SK-N-SH (cell line): ENCODE results near the gene COL5A1.

Experiments used
- CHD2 ChIP-seq: fragments of 150-350 bp; IDR thresholded peaks from 2 replicates; pipeline ENCODE4 v1.6.1; 2018; ENCODE audit warnings: low read length; ENCODE audit not compliant: partially characterized antibody
- JUND ChIP-seq: IDR thresholded peaks from 2 replicates; pipeline ENCODE4 v1.4.0; 2012
- POLR2AphosphoS5 ChIP-seq: IDR thresholded peaks from 2 replicates; pipeline ENCODE4 v1.6.1; 2012; ENCODE audit warnings: low read depth, low read length
- RXRA ChIP-seq: IDR thresholded peaks from 2 replicates; pipeline ENCODE4 v1.4.0; 2012; ENCODE audit warnings: low read depth, mild to moderate bottlenecking, borderline replicate concordance
- TAF1 ChIP-seq: IDR thresholded peaks from 2 replicates; pipeline ENCODE4 v1.6.1; 2012; ENCODE audit warnings: low read depth, mild to moderate bottlenecking, low read length, moderate library complexity, borderline replicate concordance
- TEAD4 ChIP-seq: IDR thresholded peaks from 2 replicates; pipeline ENCODE4 v1.4.0; 2012; ENCODE audit warnings: mild to moderate bottlenecking, borderline replicate concordance; ENCODE audit not compliant: insufficient read depth
- YY1 ChIP-seq: IDR thresholded peaks from 2 replicates; pipeline ENCODE4 v1.4.0; 2012; ENCODE audit warnings: low read depth, mild to moderate bottlenecking
- TF ChIP-seq, protein P1 (sequence below): fragments of 200-600 bp; sonication (generic); IDR thresholded peaks from 2 replicates; pipeline ENCODE4 v1.6.1; 2017; ENCODE audit warnings: antibody characterized with exemption, mild to moderate bottlenecking, moderate library complexity
- TF ChIP-seq, protein P2 (sequence below): IDR thresholded peaks from 2 replicates; pipeline ENCODE4 v1.4.0; 2012; ENCODE audit warnings: low read depth, borderline replicate concordance
- TF ChIP-seq, protein P3 (sequence below): IDR thresholded peaks from 2 replicates; pipeline ENCODE4; 2012
- TF ChIP-seq, protein P4 (sequence below): IDR thresholded peaks from 2 replicates; pipeline ENCODE4 v1.6.1; 2012; ENCODE audit warnings: mild to moderate bottlenecking, low read depth, low read length, moderate library complexity

DNA sequence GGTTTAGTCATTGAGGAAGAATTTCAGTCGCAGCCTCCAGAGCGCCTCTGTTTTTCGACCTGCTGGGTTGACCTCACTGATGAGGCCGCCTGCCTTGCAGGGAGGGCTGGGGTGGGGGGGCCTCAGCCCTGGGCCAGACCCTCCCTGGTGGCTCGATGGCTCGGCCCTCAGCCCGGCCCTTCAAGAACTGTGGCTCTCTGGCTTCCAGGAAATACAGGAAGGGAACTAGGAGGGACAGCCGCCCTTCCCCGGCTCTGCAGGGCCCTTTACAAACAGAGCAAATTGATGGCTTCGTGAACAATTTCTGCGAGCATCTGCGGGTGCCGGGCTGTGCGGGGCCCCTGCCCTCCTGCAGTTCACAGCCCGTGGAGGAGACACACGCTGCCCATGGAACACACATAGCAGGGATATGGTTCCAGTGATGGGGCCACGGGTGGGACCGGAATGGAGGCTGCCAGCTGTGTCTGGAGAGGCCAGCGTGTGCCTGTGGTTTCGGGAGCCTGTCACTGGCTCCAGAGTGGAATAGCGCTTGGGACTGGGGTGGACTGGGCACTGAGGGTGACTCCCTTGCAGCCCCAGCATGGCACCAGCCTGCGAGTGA, 39.6 kb downstream of the COL5A1 start:
- TF ChIP-seq TEAD4 (no peak), POLR2AphosphoS5 (no peak), YY1 (no peak), CHD2 (no peak), RXRA (no peak), JUND (no peak), TAF1 (no peak)
- TF ChIP-seq, protein P1, sequence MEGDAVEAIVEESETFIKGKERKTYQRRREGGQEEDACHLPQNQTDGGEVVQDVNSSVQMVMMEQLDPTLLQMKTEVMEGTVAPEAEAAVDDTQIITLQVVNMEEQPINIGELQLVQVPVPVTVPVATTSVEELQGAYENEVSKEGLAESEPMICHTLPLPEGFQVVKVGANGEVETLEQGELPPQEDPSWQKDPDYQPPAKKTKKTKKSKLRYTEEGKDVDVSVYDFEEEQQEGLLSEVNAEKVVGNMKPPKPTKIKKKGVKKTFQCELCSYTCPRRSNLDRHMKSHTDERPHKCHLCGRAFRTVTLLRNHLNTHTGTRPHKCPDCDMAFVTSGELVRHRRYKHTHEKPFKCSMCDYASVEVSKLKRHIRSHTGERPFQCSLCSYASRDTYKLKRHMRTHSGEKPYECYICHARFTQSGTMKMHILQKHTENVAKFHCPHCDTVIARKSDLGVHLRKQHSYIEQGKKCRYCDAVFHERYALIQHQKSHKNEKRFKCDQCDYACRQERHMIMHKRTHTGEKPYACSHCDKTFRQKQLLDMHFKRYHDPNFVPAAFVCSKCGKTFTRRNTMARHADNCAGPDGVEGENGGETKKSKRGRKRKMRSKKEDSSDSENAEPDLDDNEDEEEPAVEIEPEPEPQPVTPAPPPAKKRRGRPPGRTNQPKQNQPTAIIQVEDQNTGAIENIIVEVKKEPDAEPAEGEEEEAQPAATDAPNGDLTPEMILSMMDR = no peak
- TF ChIP-seq, protein P2, sequence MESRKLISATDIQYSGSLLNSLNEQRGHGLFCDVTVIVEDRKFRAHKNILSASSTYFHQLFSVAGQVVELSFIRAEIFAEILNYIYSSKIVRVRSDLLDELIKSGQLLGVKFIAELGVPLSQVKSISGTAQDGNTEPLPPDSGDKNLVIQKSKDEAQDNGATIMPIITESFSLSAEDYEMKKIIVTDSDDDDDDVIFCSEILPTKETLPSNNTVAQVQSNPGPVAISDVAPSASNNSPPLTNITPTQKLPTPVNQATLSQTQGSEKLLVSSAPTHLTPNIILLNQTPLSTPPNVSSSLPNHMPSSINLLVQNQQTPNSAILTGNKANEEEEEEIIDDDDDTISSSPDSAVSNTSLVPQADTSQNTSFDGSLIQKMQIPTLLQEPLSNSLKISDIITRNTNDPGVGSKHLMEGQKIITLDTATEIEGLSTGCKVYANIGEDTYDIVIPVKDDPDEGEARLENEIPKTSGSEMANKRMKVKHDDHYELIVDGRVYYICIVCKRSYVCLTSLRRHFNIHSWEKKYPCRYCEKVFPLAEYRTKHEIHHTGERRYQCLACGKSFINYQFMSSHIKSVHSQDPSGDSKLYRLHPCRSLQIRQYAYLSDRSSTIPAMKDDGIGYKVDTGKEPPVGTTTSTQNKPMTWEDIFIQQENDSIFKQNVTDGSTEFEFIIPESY = no peak
- TF ChIP-seq, protein P3, sequence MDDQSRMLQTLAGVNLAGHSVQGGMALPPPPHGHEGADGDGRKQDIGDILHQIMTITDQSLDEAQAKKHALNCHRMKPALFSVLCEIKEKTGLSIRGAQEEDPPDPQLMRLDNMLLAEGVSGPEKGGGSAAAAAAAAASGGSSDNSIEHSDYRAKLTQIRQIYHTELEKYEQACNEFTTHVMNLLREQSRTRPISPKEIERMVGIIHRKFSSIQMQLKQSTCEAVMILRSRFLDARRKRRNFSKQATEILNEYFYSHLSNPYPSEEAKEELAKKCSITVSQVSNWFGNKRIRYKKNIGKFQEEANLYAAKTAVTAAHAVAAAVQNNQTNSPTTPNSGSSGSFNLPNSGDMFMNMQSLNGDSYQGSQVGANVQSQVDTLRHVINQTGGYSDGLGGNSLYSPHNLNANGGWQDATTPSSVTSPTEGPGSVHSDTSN = no peak
- TF ChIP-seq, protein P4, sequence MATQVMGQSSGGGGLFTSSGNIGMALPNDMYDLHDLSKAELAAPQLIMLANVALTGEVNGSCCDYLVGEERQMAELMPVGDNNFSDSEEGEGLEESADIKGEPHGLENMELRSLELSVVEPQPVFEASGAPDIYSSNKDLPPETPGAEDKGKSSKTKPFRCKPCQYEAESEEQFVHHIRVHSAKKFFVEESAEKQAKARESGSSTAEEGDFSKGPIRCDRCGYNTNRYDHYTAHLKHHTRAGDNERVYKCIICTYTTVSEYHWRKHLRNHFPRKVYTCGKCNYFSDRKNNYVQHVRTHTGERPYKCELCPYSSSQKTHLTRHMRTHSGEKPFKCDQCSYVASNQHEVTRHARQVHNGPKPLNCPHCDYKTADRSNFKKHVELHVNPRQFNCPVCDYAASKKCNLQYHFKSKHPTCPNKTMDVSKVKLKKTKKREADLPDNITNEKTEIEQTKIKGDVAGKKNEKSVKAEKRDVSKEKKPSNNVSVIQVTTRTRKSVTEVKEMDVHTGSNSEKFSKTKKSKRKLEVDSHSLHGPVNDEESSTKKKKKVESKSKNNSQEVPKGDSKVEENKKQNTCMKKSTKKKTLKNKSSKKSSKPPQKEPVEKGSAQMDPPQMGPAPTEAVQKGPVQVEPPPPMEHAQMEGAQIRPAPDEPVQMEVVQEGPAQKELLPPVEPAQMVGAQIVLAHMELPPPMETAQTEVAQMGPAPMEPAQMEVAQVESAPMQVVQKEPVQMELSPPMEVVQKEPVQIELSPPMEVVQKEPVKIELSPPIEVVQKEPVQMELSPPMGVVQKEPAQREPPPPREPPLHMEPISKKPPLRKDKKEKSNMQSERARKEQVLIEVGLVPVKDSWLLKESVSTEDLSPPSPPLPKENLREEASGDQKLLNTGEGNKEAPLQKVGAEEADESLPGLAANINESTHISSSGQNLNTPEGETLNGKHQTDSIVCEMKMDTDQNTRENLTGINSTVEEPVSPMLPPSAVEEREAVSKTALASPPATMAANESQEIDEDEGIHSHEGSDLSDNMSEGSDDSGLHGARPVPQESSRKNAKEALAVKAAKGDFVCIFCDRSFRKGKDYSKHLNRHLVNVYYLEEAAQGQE = no peak
